ENCODE results near the gene LENG8.

Gene LENG8

GRCh38 chr19:54422136-54422535 is 26.9 kb upstream of the LENG8 start:
- DNase-seq: no peak

- no peak for DNase-seq
Observed at GRCh38 chr19:54424201-54424600, 24.8 kb upstream of the LENG8 start.

GRCh38 chr19:54424660-54425381 is 24.2 kb upstream of the LENG8 start:
- no peak for DNase-seq

- no peak for DNase-seq
Observed at GRCh38 chr19:54425382-54425723, 23.6 kb upstream of the LENG8 start.

- DNase-seq: peak in 14 of 51 donors; percentile 21 to 56 (median 34)
Observed at GRCh38 chr19:54426291-54426931, 22.6 kb upstream of the LENG8 start.

GRCh38 chr19:54427586-54427985 is 21.4 kb upstream of the LENG8 start:
- no peak for DNase-seq

GRCh38 chr19:54428323-54429175 is 20.4 kb upstream of the LENG8 start:
- DNase-seq: no peak

GRCh38 chr19:54429176-54429495 is 19.9 kb upstream of the LENG8 start:
- no peak for DNase-seq

GRCh38 chr19:54429545-54430227 is 19.3 kb upstream of the LENG8 start:
- DNase-seq: peak in 1 of 51 donors; percentile 22

- DNase-seq: peak in 41 of 51 donors; percentile 22 to 83 (median 64)
Observed at GRCh38 chr19:54430306-54431254, 18.4 kb upstream of the LENG8 start.

GRCh38 chr19:54431255-54431838 is 17.7 kb upstream of the LENG8 start:
- peak in 8 of 51 donors; percentile 14 to 37 (median 22) for DNase-seq

GRCh38 chr19:54432144-54432738 is 16.8 kb upstream of the LENG8 start:
- DNase-seq: no peak

GRCh38 chr19:54433697-54434096 is 15.3 kb upstream of the LENG8 start:
- DNase-seq: no peak

GRCh38 chr19:54434112-54434872 is 14.7 kb upstream of the LENG8 start:
- DNase-seq: peak in 15 of 51 donors; percentile 13 to 57 (median 34)

GRCh38 chr19:54434873-54435214 is 14.2 kb upstream of the LENG8 start:
- DNase-seq: peak in 14 of 51 donors; percentile 26 to 63 (median 41)

- DNase-seq: peak in 10 of 51 donors; percentile 17 to 60 (median 37)
Observed at GRCh38 chr19:54435551-54436016, 13.4 kb upstream of the LENG8 start.

- DNase-seq: peak in 24 of 51 donors; percentile 20 to 62 (median 48)
Observed at GRCh38 chr19:54436031-54436523, 12.9 kb upstream of the LENG8 start.

GRCh38 chr19:54436628-54437252 is 12.3 kb upstream of the LENG8 start:
- no peak for DNase-seq
